Measurements from ENCODE around the gene RXFP1.

GRCh38 chr4:158673633-158674032, 152.0 kb downstream of the RXFP1 start:
- TF ChIP-seq CTCF (conservative IDR thresholded peaks at IDR 0.05; ENCODE audit: low read length), result no peak
- no peak for TF ChIP-seq EZH2phosphoT487 (IDR thresholded peaks at IDR 0.05; ENCODE audit: borderline replicate concordance)

All from Loucy (cell line).